COLO668 (cell line): Measurements from ENCODE around the gene ZNF570.
A peak's percentile ranks its signal among the peaks of the same experiment; 100 is the strongest.

Experiments used
- DNase-seq: peaks from one replicate; lab custom pipeline; 2025; ENCODE audit not compliant: unreplicated experiment; lab: John Stamatoyannopoulos, UW

The ZNF570 gene

GRCh38 chr19:37468961-37469777, at the start of gene ZNF570:
ZNF570 (plus strand) TSS chr19:37469356; CDS start chr19:37470355, 999 bp downstream.
- DNase-seq = peak; percentile 91

- no peak for DNase-seq
Measured at GRCh38 chr19:37452500-37453245, 16.5 kb upstream of the ZNF570 start.

GRCh38 chr19:37466277-37466797, 2.8 kb upstream of the ZNF570 start:
- DNase-seq = no peak

- peak; percentile 90 for DNase-seq
Measured at GRCh38 chr19:37466798-37467607, 2.2 kb upstream of the ZNF570 start, which contains the start of gene ZNF569. ZNF569 (minus strand) TSS chr19:37467444; CDS start chr19:37444921, 22,523 bp downstream.

GRCh38 chr19:37467608-37468090, 1.5 kb upstream of the ZNF570 start:
- no peak for DNase-seq

GRCh38 chr19:37470216-37470615, 1.1 kb downstream of the ZNF570 start:
- DNase-seq = no peak

GRCh38 chr19:37472165-37472564, 3.0 kb downstream of the ZNF570 start:
- no peak for DNase-seq

GRCh38 chr19:37484406-37485168, 15.4 kb downstream of the ZNF570 start:
- DNase-seq = no peak

- DNase-seq = no peak
Measured at GRCh38 chr19:37492213-37492612, 23.1 kb downstream of the ZNF570 start.

GRCh38 chr19:37505958-37506386, 36.8 kb downstream of the ZNF570 start:
- no peak for DNase-seq

GRCh38 chr19:37506387-37507166, 37.4 kb downstream of the ZNF570 start, which contains the start of gene ZNF793:
ZNF793 (plus strand) TSS chr19:37506939; CDS start chr19:37523440, 16,501 bp downstream.
- peak; percentile 89 for DNase-seq

- DNase-seq = no peak
Measured at GRCh38 chr19:37507167-37507464, 38.0 kb downstream of the ZNF570 start.

- no peak for DNase-seq
Measured at GRCh38 chr19:37511186-37511585, 42.0 kb downstream of the ZNF570 start.

- no peak for DNase-seq
Measured at GRCh38 chr19:37511821-37512220, 42.7 kb downstream of the ZNF570 start.

GRCh38 chr19:37513397-37513796, 44.2 kb downstream of the ZNF570 start:
- no peak for DNase-seq

GRCh38 chr19:37519890-37520289, 50.7 kb downstream of the ZNF570 start:
- no peak for DNase-seq

- DNase-seq = no peak
Measured at GRCh38 chr19:37537391-37537947, 68.3 kb downstream of the ZNF570 start.
